ENCODE measurements around the gene MYCN. TPM values are rescaled to one million over a fixed set of nuclear protein-coding genes. Genes with fewer than 3 reads are reported as not detected.

Gene MYCN
- total and polyA plus RNA-seq, 2 of the 4 experiments (the other 2 are of a cell fraction) = not detected

DNA sequence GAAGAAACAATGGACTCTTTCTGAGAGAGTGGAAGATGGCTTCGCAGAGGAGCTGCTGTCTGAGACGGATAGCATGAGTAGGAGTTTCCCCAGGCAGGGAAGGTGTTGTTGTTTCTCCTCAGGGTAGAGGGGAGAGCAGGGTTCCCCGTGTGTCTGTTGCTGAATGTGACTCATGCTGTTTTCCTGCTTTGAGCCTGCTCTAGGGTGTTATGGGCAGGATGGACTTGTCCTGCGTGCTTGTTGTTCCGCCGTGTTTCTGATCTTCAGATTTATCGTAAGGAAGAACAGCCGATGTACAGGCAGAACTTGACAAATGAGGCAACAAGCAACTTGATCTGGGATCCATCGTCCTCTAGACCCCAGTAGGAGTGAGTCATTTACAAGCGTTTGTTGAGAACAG lies 19.7 kb upstream of the MYCN start:
- H4K20me1 ChIP-seq (ENCODE audit: insufficient read depth, low read length) = no peaks in the 10 kb centered on the region
- TF ChIP-seq CHD1 (IDR thresholded peaks at IDR 0.05; ENCODE audit: low read depth, low read length) (no peak), MXI1 (IDR thresholded peaks at IDR 0.05; ENCODE audit: borderline replicate concordance, low read depth, low read length) (no peak), NFE2L2 (IDR thresholded peaks at IDR 0.05; ENCODE audit: low read depth, low read length) (no peak), MAFK (IDR thresholded peaks at IDR 0.05; ENCODE audit: low read depth, low read length) (no peak), BHLHE40 (IDR thresholded peaks at IDR 0.05; ENCODE audit: low read depth, low read length) (no peak), RFX5 (IDR thresholded peaks at IDR 0.05; ENCODE audit: low read depth, low read length) (no peak), POLR2A (IDR thresholded peaks at IDR 0.05; ENCODE audit: low read depth, low read length) (no peak)
- TF ChIP-seq, protein P1, sequence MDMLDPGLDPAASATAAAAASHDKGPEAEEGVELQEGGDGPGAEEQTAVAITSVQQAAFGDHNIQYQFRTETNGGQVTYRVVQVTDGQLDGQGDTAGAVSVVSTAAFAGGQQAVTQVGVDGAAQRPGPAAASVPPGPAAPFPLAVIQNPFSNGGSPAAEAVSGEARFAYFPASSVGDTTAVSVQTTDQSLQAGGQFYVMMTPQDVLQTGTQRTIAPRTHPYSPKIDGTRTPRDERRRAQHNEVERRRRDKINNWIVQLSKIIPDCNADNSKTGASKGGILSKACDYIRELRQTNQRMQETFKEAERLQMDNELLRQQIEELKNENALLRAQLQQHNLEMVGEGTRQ (IDR thresholded peaks at IDR 0.05; ENCODE audit: low read depth, low read length) = no peak
- TF ChIP-seq, protein P2, sequence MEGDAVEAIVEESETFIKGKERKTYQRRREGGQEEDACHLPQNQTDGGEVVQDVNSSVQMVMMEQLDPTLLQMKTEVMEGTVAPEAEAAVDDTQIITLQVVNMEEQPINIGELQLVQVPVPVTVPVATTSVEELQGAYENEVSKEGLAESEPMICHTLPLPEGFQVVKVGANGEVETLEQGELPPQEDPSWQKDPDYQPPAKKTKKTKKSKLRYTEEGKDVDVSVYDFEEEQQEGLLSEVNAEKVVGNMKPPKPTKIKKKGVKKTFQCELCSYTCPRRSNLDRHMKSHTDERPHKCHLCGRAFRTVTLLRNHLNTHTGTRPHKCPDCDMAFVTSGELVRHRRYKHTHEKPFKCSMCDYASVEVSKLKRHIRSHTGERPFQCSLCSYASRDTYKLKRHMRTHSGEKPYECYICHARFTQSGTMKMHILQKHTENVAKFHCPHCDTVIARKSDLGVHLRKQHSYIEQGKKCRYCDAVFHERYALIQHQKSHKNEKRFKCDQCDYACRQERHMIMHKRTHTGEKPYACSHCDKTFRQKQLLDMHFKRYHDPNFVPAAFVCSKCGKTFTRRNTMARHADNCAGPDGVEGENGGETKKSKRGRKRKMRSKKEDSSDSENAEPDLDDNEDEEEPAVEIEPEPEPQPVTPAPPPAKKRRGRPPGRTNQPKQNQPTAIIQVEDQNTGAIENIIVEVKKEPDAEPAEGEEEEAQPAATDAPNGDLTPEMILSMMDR (conservative IDR thresholded peaks at IDR 0.05; ENCODE audit: low read depth, low read length) = no peak
- H3K36me3 ChIP-seq (ENCODE audit: control insufficient read depth, insufficient read depth, low read length) = no peaks in the 10 kb centered on the region
- peaks cover 37% of the 10 kb centered on the region for H3K9me3 ChIP-seq (ENCODE audit: control insufficient read depth, insufficient read depth, low read length)
- no peak overlapping the region for H2BK15ac ChIP-seq (ENCODE audit: low read depth, low read length)
- H3K14ac ChIP-seq (replicated peaks; ENCODE audit: low read depth, low read length) = no peak overlapping the region
- no peak for ATAC-seq (ENCODE audit: low read depth)
- no peak overlapping the region for H3K18ac ChIP-seq (ENCODE audit: low read depth, low read length)
- no peak overlapping the region for H4K91ac ChIP-seq (ENCODE audit: insufficient read depth, low read depth, low read length)
- H3K4me2 ChIP-seq (ENCODE audit: low read depth, low read length) = no peak overlapping the region
- H2AK5ac ChIP-seq (ENCODE audit: low read depth, low read length) = no peak overlapping the region
- ChIA-PET CTCF (no interaction called here), POLR2A (ENCODE audit: unreplicated experiment) (no interaction called here)
- H2BK120ac ChIP-seq (ENCODE audit: low read depth, low read length) = no peak overlapping the region
- DNase-seq = no peak
- no peaks in the 10 kb centered on the region for H3K9me1 ChIP-seq (ENCODE audit: insufficient read depth, low read length)
- H3K9ac ChIP-seq (ENCODE audit: low read depth, low read length) = no peak overlapping the region
- H3K56ac ChIP-seq (ENCODE audit: extremely low read depth, insufficient read depth, low read length) = no peak overlapping the region
- no peak overlapping the region for H3K23ac ChIP-seq (ENCODE audit: low read depth, low read length)
- in situ Hi-C loops (cut with MboI; ENCODE audit: low sequenced_read_pairs) = no loop called here
- 33% methylated on average over 2 of the region's 10 CpGs; no CpG with 5 or more reads in 1 of the 2 experiments for WGBS, 2 experiments (ENCODE audit: extremely low coverage in 2 of 2, insufficient read length in 1 of 2)
- H2AFZ ChIP-seq (replicated peaks; ENCODE audit: low read length, poor library complexity) = no peak overlapping the region
- H2BK5ac ChIP-seq (ENCODE audit: low read depth, low read length, poor library complexity, severe bottlenecking) = no peak overlapping the region
- BruUV-seq (replicated peaks) = no TSS peak
- H3K79me1 ChIP-seq (ENCODE audit: low read depth in 1 of 2, low read length in 2 of 2) = no peaks in the 10 kb centered on the region
- no peak overlapping the region for H2AK9ac ChIP-seq (replicated peaks; ENCODE audit: low read depth, low read length, poor library complexity)
- no peak overlapping the region for H3K4ac ChIP-seq (ENCODE audit: low read depth, low read length)
- no peak overlapping the region for H4K8ac ChIP-seq (ENCODE audit: low read depth in 2 of 2, low read length in 2 of 2)
- H3K27me3 ChIP-seq (ENCODE audit: control insufficient read depth, insufficient read depth, low read length) = no peaks in the 10 kb centered on the region
- no peak overlapping the region for H3K4me3 ChIP-seq (ENCODE audit: insufficient read depth, low read depth, low read length)
- H4K5ac ChIP-seq (ENCODE audit: low read depth, low read length) = no peak overlapping the region
- dilution Hi-C loops (cut with HindIII; ENCODE audit: low sequenced_read_pairs, unreplicated experiment) = no loop called here
- H3K27ac ChIP-seq (ENCODE audit: insufficient read depth, low read length) = no peak overlapping the region
- intact Hi-C loops (cut with micrococcal nuclease) = no loop called here
- H3K4me1 ChIP-seq (ENCODE audit: control insufficient read depth, insufficient read depth, low read length) = no peaks in the 10 kb centered on the region
- no peak overlapping the region for H2BK20ac ChIP-seq (ENCODE audit: low read depth, low read length)
